ENCODE data around the gene ATR. TPM values are rescaled to one million over a fixed set of nuclear protein-coding genes. Genes with fewer than 3 reads are reported as not detected.

The ATR gene
- total and polyA plus RNA-seq, 8 donors, result 19.5 to 31.2 (median 29.3) TPM

DNA sequence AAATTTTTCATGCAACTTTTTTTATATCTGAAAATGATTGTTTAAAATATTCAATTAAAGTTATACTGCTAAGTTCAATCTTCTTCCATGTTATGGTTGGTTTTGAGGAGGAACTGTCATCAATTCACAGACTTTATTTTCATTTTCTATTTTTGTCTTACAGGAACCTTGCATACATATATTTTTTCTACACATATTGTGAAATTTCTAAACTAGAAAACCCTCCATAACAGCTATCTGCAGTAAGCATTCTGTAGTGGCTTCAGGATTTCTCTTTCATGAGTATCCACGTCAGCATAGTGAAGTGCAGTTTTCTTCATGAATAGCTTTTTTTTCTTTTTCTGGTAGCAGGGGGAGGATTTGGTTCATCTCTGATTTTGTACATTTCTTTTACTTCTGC is 48.2 kb downstream of the ATR start:
- Histone ChIP-seq H3K36me3 (peaks cover 0 to 32% of the 10 kb centered on the region in 2 donors), H3K4me1 (no peaks in the 10 kb centered on the region), H3K4me3 (no peak overlapping the region), H3K27ac (no peak overlapping the region), H3K9me3 (no peaks in the 10 kb centered on the region), H3K27me3 (no peaks in the 10 kb centered on the region)
- ATAC-seq (no peak), DNase-seq (no peak)
- TF ChIP-seq CTCF (IDR thresholded peaks at IDR 0.05), result no peak
- intact Hi-C loops (cut with DNase I), result no loop called here

GRCh38 chr3:142523921-142524566 is 54.5 kb downstream of the ATR start:
- H3K27me3 ChIP-seq, result no peaks in the 10 kb centered on the region
- DNase-seq (no peak), ATAC-seq (no peak)
- TF ChIP-seq CTCF (IDR thresholded peaks at IDR 0.05), result no peak
- H3K9me3 ChIP-seq, result no peaks in the 10 kb centered on the region
- H3K4me3 ChIP-seq, result no peak overlapping the region
- intact Hi-C loops (cut with DNase I), result no loop called here
- H3K4me1 ChIP-seq, result no peaks in the 10 kb centered on the region
- no peak overlapping the region for H3K27ac ChIP-seq
- peaks cover 0 to 48% of the 10 kb centered on the region in 2 donors for H3K36me3 ChIP-seq

DNA sequence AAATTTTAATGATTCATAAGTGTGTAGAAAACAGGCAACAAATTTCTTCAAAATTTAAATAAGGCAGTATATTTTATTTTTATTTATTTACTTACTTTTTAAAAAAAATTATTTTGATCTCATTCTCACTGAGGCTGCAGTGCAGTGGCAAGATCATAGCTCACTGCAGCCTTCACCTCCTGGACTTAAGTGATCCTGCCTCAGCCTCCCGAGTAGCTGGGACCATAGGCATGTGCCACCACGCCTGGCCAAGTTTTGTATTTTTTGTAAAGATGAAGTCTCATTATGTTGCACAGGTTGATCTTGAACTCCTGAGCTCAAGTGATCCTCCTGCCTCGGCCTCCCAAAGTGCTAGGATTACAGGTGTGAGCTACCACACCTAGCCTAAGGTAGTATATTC is 69.5 kb downstream of the ATR start:
- no peaks in the 10 kb centered on the region for H3K9me3 ChIP-seq
- ATAC-seq (no peak), DNase-seq (no peak)
- H3K27ac ChIP-seq, result no peak overlapping the region
- intact Hi-C loops (cut with DNase I), result no loop called here
- H3K36me3 ChIP-seq, result peaks cover 0 to 89% of the 10 kb centered on the region in 2 donors
- H3K4me1 ChIP-seq, result no peaks in the 10 kb centered on the region
- H3K27me3 ChIP-seq, result no peaks in the 10 kb centered on the region
- no peak for TF ChIP-seq CTCF (IDR thresholded peaks at IDR 0.05)
- H3K4me3 ChIP-seq, result no peak overlapping the region

DNA sequence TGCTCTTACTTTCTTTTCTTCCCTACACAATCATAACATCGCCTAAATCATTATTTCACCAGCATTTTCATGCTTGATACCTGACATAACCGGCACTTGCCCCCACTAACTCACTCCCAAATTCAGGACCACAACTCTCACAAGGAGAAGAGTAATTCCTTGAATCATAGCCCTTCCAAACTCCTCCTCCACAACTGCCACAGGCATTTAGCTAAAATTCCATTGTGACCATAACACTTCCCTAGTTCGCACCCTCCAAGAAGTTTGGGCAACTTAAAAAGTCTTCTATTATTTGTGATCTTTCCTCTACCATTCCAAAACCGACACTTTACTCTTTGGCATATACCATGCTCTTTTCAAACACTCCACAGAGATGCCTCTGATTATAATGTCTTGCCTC is 71.3 kb downstream of the ATR start:
- Histone ChIP-seq H3K4me1 (no peaks in the 10 kb centered on the region), H3K27me3 (no peaks in the 10 kb centered on the region), H3K27ac (no peak overlapping the region), H3K9me3 (peaks cover 0 to 3% of the 10 kb centered on the region in 2 donors), H3K36me3 (peaks cover 0 to 83% of the 10 kb centered on the region in 2 donors), H3K4me3 (no peak overlapping the region)
- no peak for TF ChIP-seq CTCF (IDR thresholded peaks at IDR 0.05)
- ATAC-seq, result no peak
- intact Hi-C loops (cut with DNase I), result no loop called here
- DNase-seq, result no peak

DNA sequence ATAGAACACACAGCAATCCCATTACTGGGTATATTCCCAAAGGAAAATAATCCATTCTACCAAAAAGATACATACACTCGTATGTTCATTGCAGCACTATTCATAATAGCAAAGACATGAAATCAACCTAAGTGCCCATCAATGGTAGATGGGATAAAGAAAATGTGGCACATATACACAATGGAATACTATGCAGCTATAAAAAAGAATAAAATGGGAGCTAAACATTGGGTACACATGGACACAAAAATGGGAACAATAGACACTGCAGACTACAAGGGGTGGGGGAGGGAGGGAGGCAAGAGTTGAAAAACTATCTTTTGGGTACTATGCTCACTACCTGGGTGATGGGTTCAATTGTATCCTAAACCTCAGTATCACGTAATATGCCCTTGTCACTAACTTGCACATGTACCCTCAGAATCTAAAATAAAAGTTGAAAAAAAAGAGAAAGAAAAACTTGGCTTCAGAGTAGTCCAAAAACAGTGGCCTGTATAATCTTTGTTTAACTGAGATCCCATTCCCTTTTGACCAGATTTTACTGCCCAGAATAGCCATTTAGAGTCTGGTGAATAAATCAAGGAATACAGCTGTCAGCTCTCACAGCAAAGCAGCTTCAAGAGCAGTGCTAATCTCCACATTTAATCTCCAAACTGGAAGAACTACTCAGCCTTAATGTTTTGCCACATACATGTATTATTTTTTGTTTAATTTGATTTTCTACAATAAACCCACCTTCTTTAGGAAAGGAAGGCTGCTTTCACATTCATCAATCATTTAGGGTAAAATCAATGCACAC is 76.1 kb downstream of the ATR start:
- ATAC-seq (no peak), DNase-seq (no peak)
- intact Hi-C loops (cut with DNase I), result no loop called here
- Histone ChIP-seq H3K4me1 (no peaks in the 10 kb centered on the region), H3K27ac (no peak overlapping the region), H3K36me3 (peaks cover 0 to 59% of the 10 kb centered on the region in 2 donors), H3K9me3 (peaks cover 0 to 3% of the 10 kb centered on the region in 2 donors), H3K4me3 (no peak overlapping the region), H3K27me3 (no peaks in the 10 kb centered on the region)
- no peak for TF ChIP-seq CTCF (IDR thresholded peaks at IDR 0.05)
